GM23248 (cell line): Measurements from ENCODE around the gene ARHGEF1. TPM values are rescaled to one million over a fixed set of nuclear protein-coding genes. Genes with fewer than 3 reads are reported as not detected.

Source experiments
- DNase-seq: peaks from one replicate; pipeline ENCODE4 v3.0.0-alpha.2; 2015
- H2AFZ ChIP-seq: fragments of 200-600 bp; sonication (generic); 2 replicates; pipeline ENCODE4 v1.6.1; 2016; ENCODE audit warnings: antibody characterized with exemption
- H3F3A ChIP-seq: fragments of 200-600 bp; sonication (generic); 2 replicates; pipeline ENCODE4 v1.6.1; 2016; ENCODE audit warnings: mild to moderate bottlenecking, antibody characterized with exemption, mixed run types; ENCODE audit not compliant: insufficient read depth
- H3K27ac ChIP-seq: fragments of 200-600 bp; sonication (generic); 2 replicates; pipeline ENCODE4 v1.5.1; 2016; ENCODE audit warnings: mild to moderate bottlenecking
- H3K27me3 ChIP-seq: fragments of 200-600 bp; sonication (generic); replicated peaks from 2 replicates; pipeline ENCODE4 v1.6.1; 2016; ENCODE audit warnings: mild to moderate bottlenecking; ENCODE audit not compliant: insufficient read depth
- H3K36me3 ChIP-seq: fragments of 200-600 bp; sonication (generic); 2 replicates; pipeline ENCODE4 v1.6.1; 2016; ENCODE audit warnings: low read depth, mild to moderate bottlenecking
- H3K4me1 ChIP-seq: fragments of 200-600 bp; sonication (generic); 2 replicates; pipeline ENCODE4 v1.6.1; 2016; ENCODE audit warnings: mild to moderate bottlenecking; ENCODE audit not compliant: insufficient read depth
- H3K4me2 ChIP-seq: fragments of 200-600 bp; sonication (generic); one replicate; pipeline ENCODE4 v1.6.1; 2016; ENCODE audit warnings: mild to moderate bottlenecking; ENCODE audit not compliant: unreplicated experiment
- H3K4me3 ChIP-seq: fragments of 200-600 bp; sonication (generic); 2 replicates; pipeline ENCODE4 v1.5.1; 2016; ENCODE audit warnings: mild to moderate bottlenecking
- H3K79me2 ChIP-seq: fragments of 200-600 bp; sonication (generic); 2 replicates; pipeline ENCODE4 v1.6.1; 2016; ENCODE audit warnings: mild to moderate bottlenecking; ENCODE audit not compliant: insufficient read depth
- H3K9ac ChIP-seq: fragments of 200-600 bp; sonication (generic); 2 replicates; pipeline ENCODE4 v1.6.1; 2016; ENCODE audit warnings: mild to moderate bottlenecking
- H3K9me2 ChIP-seq: fragments of 200-600 bp; sonication (generic); 2 replicates; pipeline ENCODE4 v1.6.1; 2016; ENCODE audit warnings: mixed run types, mild to moderate bottlenecking, moderate library complexity; ENCODE audit not compliant: insufficient read depth
- H3K9me3 ChIP-seq: fragments of 200-600 bp; sonication (generic); one replicate; pipeline ENCODE4 v1.6.1; 2017; ENCODE audit warnings: low read depth
- H4K20me1 ChIP-seq: fragments of 200-600 bp; sonication (generic); 2 replicates; pipeline ENCODE4 v1.6.0; 2016; ENCODE audit not compliant: insufficient read depth
- EZH2 ChIP-seq: fragments of 200-600 bp; sonication (generic); IDR thresholded peaks from 2 replicates; pipeline ENCODE4 v1.6.1; 2018; ENCODE audit warnings: antibody characterized with exemption, mild to moderate bottlenecking; ENCODE audit not compliant: insufficient read depth, poor library complexity, severe bottlenecking
- EZH2phosphoT487 ChIP-seq: fragments of 200-600 bp; sonication (generic); IDR thresholded peaks from 2 replicates; pipeline ENCODE4 v1.6.1; 2018; ENCODE audit warnings: antibody characterized with exemption, moderate library complexity, mild to moderate bottlenecking, low read depth; ENCODE audit not compliant: insufficient read depth
- WGBS, 2 experiments: methylation state at CpG; one replicate each; pipeline ENCODE4 v1.1.6; 2015 to 2017; ENCODE audit warnings: low lambda C conversion rate in 2 of 2, low coverage in 1 of 2; ENCODE audit errors: missing lambda C conversion rate in 2 of 2; 5-methylcytosine and 5-hydroxymethylcytosine counted together
- in situ Hi-C: fragments of 300-500 bp; cut with MboI; formaldehyde crosslinking; loops from 2 replicates; pipeline ENCODE4 v1.15.0; 2020
- polyA plus RNA-seq: library from polyadenylated mRNA; unstranded; fragments of >200 nt; fragmentation: Nextera tagmentation; extraction: Ambion mirVana; gene quantifications from 2 replicates; pipeline ENCODE4 v1.2.1, GENCODE V29; 2016
- total RNA-seq: library from RNA; depleted of rRNA; stranded (reverse); fragments of >200 nt; shearing (Covaris generic); gene quantifications from 2 replicates; pipeline ENCODE4 v1.2.3, GENCODE V29; 2014

Gene ARHGEF1
- total and polyA plus RNA-seq, 2 experiments from 2014 or later = 46.2 to 49.6 TPM

DNA sequence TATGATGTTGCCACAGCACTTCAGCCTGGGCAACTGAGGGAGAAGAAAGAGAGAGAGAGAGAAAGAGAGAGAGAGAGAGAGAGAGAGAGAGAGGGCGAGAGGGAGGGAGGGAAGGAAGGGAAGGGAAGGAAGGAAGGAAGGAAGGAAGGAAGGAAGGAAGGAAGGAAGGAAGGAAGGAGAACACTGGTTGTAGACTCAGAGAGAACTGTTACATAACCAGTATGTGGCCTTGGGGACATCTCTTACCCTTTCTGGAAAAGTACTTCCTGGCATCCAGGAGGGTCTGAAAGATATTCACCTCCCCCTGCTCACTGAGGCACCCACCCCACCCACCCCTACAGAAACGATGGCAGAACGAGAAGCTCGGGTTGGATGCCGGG, 2.7 kb upstream of the ARHGEF1 start:
- Histone ChIP-seq H3K9me2 (no peaks in the 10 kb centered on the region), H3K27ac (no peak overlapping the region), H3K9ac (no peak overlapping the region), H2AFZ (no peak overlapping the region), H3F3A (peaks cover 13% of the 10 kb centered on the region), H4K20me1 (no peaks in the 10 kb centered on the region), H3K79me2 (peaks cover 11% of the 10 kb centered on the region), H3K27me3 (no peaks in the 10 kb centered on the region), H3K4me3 (no peak overlapping the region), H3K9me3 (no peaks in the 10 kb centered on the region), H3K36me3 (no peaks in the 10 kb centered on the region), H3K4me1 (peaks cover 5% of the 10 kb centered on the region; the same call in 1 of the 2 replicates), H3K4me2 (no peak overlapping the region)
- in situ Hi-C loops = no loop called here
- TF ChIP-seq EZH2phosphoT487 = no peak
- TF ChIP-seq EZH2 = no peak
- 57 to 59% methylated on average over 4 to 5 of the region's 5 CpGs for WGBS, 2 experiments
- no peak for DNase-seq

- Histone ChIP-seq H3K9ac (peak overlapping the region; percentile 95), H3K9me2 (no peaks in the 10 kb centered on the region), H3K79me2 (peaks cover 42% of the 10 kb centered on the region), H3K36me3 (no peaks in the 10 kb centered on the region), H3K4me1 (peaks cover 11% of the 10 kb centered on the region), H3K4me3 (peak overlapping the region; percentile 87), H4K20me1 (no peaks in the 10 kb centered on the region), H3K27ac (peak overlapping the region; percentile 39; the same call in 1 of the 2 replicates), H2AFZ (peak overlapping the region; percentile 75), H3K9me3 (no peaks in the 10 kb centered on the region), H3F3A (peaks cover 13% of the 10 kb centered on the region), H3K4me2 (peak overlapping the region; percentile 94), H3K27me3 (no peaks in the 10 kb centered on the region)
- TF ChIP-seq EZH2 (no peak), EZH2phosphoT487 (no peak)
- DNase-seq = peak; percentile 48
- 0 to 2% methylated on average over 23 of the region's 23 CpGs for WGBS, 2 experiments
- in situ Hi-C loops = no loop called here
These were observed 458 bp downstream of the ARHGEF1 start for GRCh38 chr19:41883463-41883820.

GRCh38 chr19:41883821-41884733, 1.1 kb downstream of the ARHGEF1 start:
- Histone ChIP-seq H3K79me2 (peaks cover 49% of the 10 kb centered on the region), H3K9ac (peak overlapping the region; percentile 95), H3K9me2 (no peaks in the 10 kb centered on the region), H3K4me1 (peaks cover 11% of the 10 kb centered on the region), H3F3A (peaks cover 13% of the 10 kb centered on the region), H3K9me3 (no peaks in the 10 kb centered on the region), H2AFZ (peak overlapping the region; percentile 81), H3K4me3 (peak overlapping the region; percentile 87), H3K27ac (peak overlapping the region; percentile 48), H3K36me3 (no peaks in the 10 kb centered on the region), H4K20me1 (no peaks in the 10 kb centered on the region), H3K4me2 (peak overlapping the region; percentile 94), H3K27me3 (no peaks in the 10 kb centered on the region)
- 1% methylated on average over 47 to 66 of the region's 66 CpGs for WGBS, 2 experiments
- DNase-seq = peak; percentile 100
- in situ Hi-C loops = no loop called here
- no peak for TF ChIP-seq EZH2
- TF ChIP-seq EZH2phosphoT487 = no peak

GRCh38 chr19:41886761-41887710, 4.1 kb downstream of the ARHGEF1 start:
- H3F3A ChIP-seq = peaks cover 11% of the 10 kb centered on the region
- peak overlapping the region; percentile 42 for H3K4me2 ChIP-seq
- no peaks in the 10 kb centered on the region for H4K20me1 ChIP-seq
- no peaks in the 10 kb centered on the region; the same call in 1 of the 2 replicates for H3K36me3 ChIP-seq
- H3K9me3 ChIP-seq = no peaks in the 10 kb centered on the region
- no peaks in the 10 kb centered on the region for H3K27me3 ChIP-seq
- H3K27ac ChIP-seq = no peak overlapping the region
- no peaks in the 10 kb centered on the region for H3K9me2 ChIP-seq
- no peak overlapping the region for H2AFZ ChIP-seq
- WGBS, 2 experiments = 81 to 82% methylated on average over 12 to 13 of the region's 13 CpGs
- peaks cover 69% of the 10 kb centered on the region for H3K79me2 ChIP-seq
- peaks cover 11% of the 10 kb centered on the region for H3K4me1 ChIP-seq
- H3K4me3 ChIP-seq = no peak overlapping the region
- TF ChIP-seq EZH2phosphoT487 (no peak), EZH2 (no peak)
- 0 out of 2 replicates have a peak overlapping the region, but pooled peaks have one; percentile 18 for H3K9ac ChIP-seq
- in situ Hi-C loops = no loop called here
- DNase-seq = no peak
